ENCODE results near the gene ZNF521. TPM values are rescaled to one million over a fixed set of nuclear protein-coding genes. Genes with fewer than 3 reads are reported as not detected.

The ZNF521 gene
- total and polyA plus RNA-seq, 2 of the 13 experiments (the other 11 are each of a cell fraction or from before 2014, with no cell fraction given): 0.02 TPM; not detected in 1

DNA sequence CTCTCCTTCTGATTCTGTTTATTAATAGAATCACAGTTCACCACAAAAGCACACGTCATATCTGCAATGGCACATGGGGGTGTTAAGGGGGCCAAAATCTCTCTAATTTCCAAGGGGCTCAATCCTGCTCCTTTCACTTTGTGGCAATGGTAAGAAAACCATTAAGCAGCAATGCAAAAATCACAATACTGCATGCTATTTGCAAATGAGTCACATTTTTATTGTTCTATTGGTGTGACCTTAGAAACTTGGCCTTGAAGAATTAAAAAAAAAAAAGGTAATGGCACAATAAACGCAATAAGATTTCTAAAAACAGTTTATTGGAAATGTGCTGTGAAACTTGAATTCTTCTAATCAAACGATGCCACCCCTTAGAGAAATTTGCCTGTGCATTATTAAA, 251.5 kb downstream of the ZNF521 start (continued):
- no peak for TF ChIP-seq SRSF9 (IDR thresholded peaks at IDR 0.05; ENCODE audit: borderline replicate concordance, insufficient read depth, low read depth, low read length, poor library complexity, severe bottlenecking)
- TF ChIP-seq ZNF234 (CRISPR knock-in tag; conservative IDR thresholded peaks at IDR 0.05): no peak
- no peak for TF ChIP-seq RFXANK (CRISPR knock-in tag; IDR thresholded peaks at IDR 0.05)
- TF ChIP-seq KDM5B (CRISPR knock-in tag; IDR thresholded peaks at IDR 0.05; ENCODE audit: borderline replicate concordance): no peak
- no peak for TF ChIP-seq SIX1 (CRISPR knock-in tag; IDR thresholded peaks at IDR 0.05; ENCODE audit: borderline replicate concordance)
- TF ChIP-seq SIN3A (IDR thresholded peaks at IDR 0.05; ENCODE audit: borderline replicate concordance, low read depth, low read length): no peak
- no peak for TF ChIP-seq ZNF562 (CRISPR knock-in tag; IDR thresholded peaks at IDR 0.05; ENCODE audit: borderline replicate concordance)

DNA sequence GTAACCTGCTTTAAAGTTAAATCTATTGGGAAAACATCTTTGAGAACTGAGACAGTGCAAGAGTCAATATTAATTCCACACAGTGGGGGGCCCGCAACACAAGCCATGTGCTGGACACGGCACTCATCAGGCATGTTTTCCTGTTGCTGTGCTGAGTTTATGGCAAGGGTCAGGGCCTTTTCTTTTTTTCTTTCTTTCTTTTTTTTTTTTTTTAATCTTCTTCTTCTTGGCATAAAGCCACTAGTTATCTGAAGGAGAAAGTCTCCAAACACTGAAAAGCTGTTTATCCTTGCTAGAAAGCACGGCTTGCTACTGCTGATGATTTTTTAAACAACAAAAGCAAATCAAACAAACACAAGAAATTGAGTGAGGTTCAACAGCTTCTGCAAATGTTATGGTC, 252.1 kb downstream of the ZNF521 start:
- DNase-seq (ENCODE audit: low spot score): no peak
- Histone ChIP-seq H3K27me3 (ENCODE audit: control insufficient read depth in 1 of 2, insufficient read depth in 2 of 2, low read length in 2 of 2) (no peaks in the 10 kb centered on the region), H4K20me1 (ENCODE audit: insufficient read depth, low read length) (no peaks in the 10 kb centered on the region), H3K36me3 (replicated peaks in 1 of 2; ENCODE audit: control insufficient read depth in 1 of 2, insufficient read depth in 2 of 2, low read length in 2 of 2) (no peaks in the 10 kb centered on the region), H2AFZ (ENCODE audit: low read length) (no peak overlapping the region), H3K9ac (ENCODE audit: insufficient read depth, low read depth, low read length) (no peak overlapping the region), H3K4me1 (ENCODE audit: insufficient read depth, low read length) (no peaks in the 10 kb centered on the region), H3K79me2 (ENCODE audit: insufficient read depth, low read length) (no peaks in the 10 kb centered on the region), H3K4me2 (ENCODE audit: low read depth, low read length) (no peak overlapping the region), H3K4me3 (replicated peaks in 1 of 3; ENCODE audit: insufficient read depth in 1 of 3, low read depth in 2 of 3, low read length in 3 of 3) (no peak overlapping the region), H3K27ac (ENCODE audit: extremely low read length, insufficient read depth, low read length) (no peak overlapping the region), H3K9me3 (ENCODE audit: low read length) (no peaks in the 10 kb centered on the region)
- TF ChIP-seq ZNF460 (CRISPR knock-in tag; IDR thresholded peaks at IDR 0.05; ENCODE audit: borderline replicate concordance) (no peak), ZNF781 (CRISPR knock-in tag; IDR thresholded peaks at IDR 0.05; ENCODE audit: borderline replicate concordance, not compliant biosample characterization) (no peak), KLF15 (CRISPR knock-in tag; IDR thresholded peaks at IDR 0.05; ENCODE audit: borderline replicate concordance) (no peak), MZF1 (CRISPR knock-in tag; IDR thresholded peaks at IDR 0.05; ENCODE audit: borderline replicate concordance) (no peak), GABPA (IDR thresholded peaks at IDR 0.05; ENCODE audit: low read depth, low read length) (no peak), GABPA (CRISPR knock-in tag; IDR thresholded peaks at IDR 0.05; ENCODE audit: low read depth) (no peak), SMARCC2 (IDR thresholded peaks at IDR 0.05) (no peak), HCFC1 (IDR thresholded peaks at IDR 0.05; ENCODE audit: low read depth, low read length) (no peak), STAG1 (CRISPR knock-in tag; IDR thresholded peaks at IDR 0.05) (no peak), RARA (CRISPR knock-in tag; IDR thresholded peaks at IDR 0.05) (no peak)
- TF ChIP-seq, protein P1, sequence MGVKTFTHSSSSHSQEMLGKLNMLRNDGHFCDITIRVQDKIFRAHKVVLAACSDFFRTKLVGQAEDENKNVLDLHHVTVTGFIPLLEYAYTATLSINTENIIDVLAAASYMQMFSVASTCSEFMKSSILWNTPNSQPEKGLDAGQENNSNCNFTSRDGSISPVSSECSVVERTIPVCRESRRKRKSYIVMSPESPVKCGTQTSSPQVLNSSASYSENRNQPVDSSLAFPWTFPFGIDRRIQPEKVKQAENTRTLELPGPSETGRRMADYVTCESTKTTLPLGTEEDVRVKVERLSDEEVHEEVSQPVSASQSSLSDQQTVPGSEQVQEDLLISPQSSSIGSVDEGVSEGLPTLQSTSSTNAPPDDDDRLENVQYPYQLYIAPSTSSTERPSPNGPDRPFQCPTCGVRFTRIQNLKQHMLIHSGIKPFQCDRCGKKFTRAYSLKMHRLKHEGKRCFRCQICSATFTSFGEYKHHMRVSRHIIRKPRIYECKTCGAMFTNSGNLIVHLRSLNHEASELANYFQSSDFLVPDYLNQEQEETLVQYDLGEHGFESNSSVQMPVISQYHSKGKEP (CRISPR knock-in tag; IDR thresholded peaks at IDR 0.05): no peak
- TF ChIP-seq, protein P2, sequence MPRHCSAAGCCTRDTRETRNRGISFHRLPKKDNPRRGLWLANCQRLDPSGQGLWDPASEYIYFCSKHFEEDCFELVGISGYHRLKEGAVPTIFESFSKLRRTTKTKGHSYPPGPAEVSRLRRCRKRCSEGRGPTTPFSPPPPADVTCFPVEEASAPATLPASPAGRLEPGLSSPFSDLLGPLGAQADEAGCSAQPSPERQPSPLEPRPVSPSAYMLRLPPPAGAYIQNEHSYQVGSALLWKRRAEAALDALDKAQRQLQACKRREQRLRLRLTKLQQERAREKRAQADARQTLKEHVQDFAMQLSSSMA (CRISPR knock-in tag; IDR thresholded peaks at IDR 0.05): no peak
- TF ChIP-seq, protein P3, sequence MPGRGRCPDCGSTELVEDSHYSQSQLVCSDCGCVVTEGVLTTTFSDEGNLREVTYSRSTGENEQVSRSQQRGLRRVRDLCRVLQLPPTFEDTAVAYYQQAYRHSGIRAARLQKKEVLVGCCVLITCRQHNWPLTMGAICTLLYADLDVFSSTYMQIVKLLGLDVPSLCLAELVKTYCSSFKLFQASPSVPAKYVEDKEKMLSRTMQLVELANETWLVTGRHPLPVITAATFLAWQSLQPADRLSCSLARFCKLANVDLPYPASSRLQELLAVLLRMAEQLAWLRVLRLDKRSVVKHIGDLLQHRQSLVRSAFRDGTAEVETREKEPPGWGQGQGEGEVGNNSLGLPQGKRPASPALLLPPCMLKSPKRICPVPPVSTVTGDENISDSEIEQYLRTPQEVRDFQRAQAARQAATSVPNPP (CRISPR knock-in tag; IDR thresholded peaks at IDR 0.05): no peak
- no peak for FAIRE-seq
- ATAC-seq: no peak
- in situ Hi-C loops (cut with HindIII; ENCODE audit: extremely low pct_ligation_motif_present, low pct_unique_long_range_greater_than_20kb): no loop called here
- ChIA-PET CTCF (ENCODE audit: low intra/inter-chr PET ratio, low total read pairs) (no interaction called here), POLR2A (no interaction called here)
- BruUV-seq (replicated peaks): no TSS peak
- intact Hi-C loops (cut with micrococcal nuclease; ENCODE audit: unreplicated experiment): no loop called here
- WGBS (ENCODE audit: low lambda C conversion rate): 32% methylated on average over 3 of the region's 3 CpGs
